PC-3 (cell line): ENCODE data around the gene ITFG2. TPM values are rescaled to one million over a fixed set of nuclear protein-coding genes. Genes with fewer than 3 reads are reported as not detected.

ENCODE experiments used
- ATAC-seq: fragments of 200-7000 bp; cut with Tn5 transposase; 2 replicates; pipeline ENCODE4 v1.9.1; 2020; ENCODE audit warnings: mild to moderate bottlenecking, moderate library complexity
- BruUV-seq: library from RNA; stranded (reverse); fragments of 400-500 nt; replicated peaks from 2 replicates; lab custom pipeline; 2021; lab: Mats Ljungman, UMichigan
- CTCF ChIA-PET: fragments of 300-600 bp; sonication (Branson Sonifier 250); formaldehyde crosslinking; loops from one replicate; lab custom pipeline; 2022; ENCODE audit warnings: antibody characterized with exemption; lab: Charles Lee
- POLR2A ChIA-PET: fragments of 300-600 bp; sonication (Branson Sonifier 250); formaldehyde crosslinking; loops from one replicate; lab custom pipeline; 2022; ENCODE audit warnings: antibody characterized with exemption; ENCODE audit not compliant: unreplicated experiment; lab: Charles Lee
- DNase-seq: peaks from one replicate; pipeline ENCODE4 v3.0.0-alpha.2; 2015
- H2AFZ ChIP-seq: fragments of 300-600 bp; sonication (generic); 2 replicates; pipeline ENCODE4 v1.6.0; 2016; ENCODE audit warnings: antibody characterized with exemption, low read length
- H3F3A ChIP-seq: fragments of 300-600 bp; sonication (generic); one replicate; pipeline ENCODE4 v1.6.0; 2017; ENCODE audit warnings: antibody characterized with exemption, low read length, control low read depth, mild to moderate bottlenecking; ENCODE audit not compliant: unreplicated experiment
- H3K27ac ChIP-seq: fragments of 300-600 bp; sonication (generic); 2 replicates; pipeline ENCODE4 v1.5.1; 2016; ENCODE audit warnings: mild to moderate bottlenecking, low read length
- H3K27me3 ChIP-seq: fragments of 300-600 bp; sonication (generic); 2 replicates; pipeline ENCODE4 v1.6.1; 2016; ENCODE audit warnings: low read length, mixed read lengths
- H3K36me3 ChIP-seq: fragments of 300-600 bp; sonication (generic); 2 replicates; pipeline ENCODE4 v1.6.1; 2016; ENCODE audit warnings: low read depth, mixed run types, low read length, mixed read lengths
- H3K4me1 ChIP-seq: fragments of 300-600 bp; sonication (generic); 2 replicates; pipeline ENCODE4 v1.5.1; 2016; ENCODE audit warnings: low read length; ENCODE audit not compliant: insufficient read depth
- H3K4me2 ChIP-seq: fragments of 300-600 bp; sonication (generic); 2 replicates; pipeline ENCODE4 v1.6.0; 2016; ENCODE audit warnings: low read length
- H3K4me3 ChIP-seq: fragments of 300-600 bp; sonication (generic); 2 replicates; pipeline ENCODE4 v1.5.1; 2016; ENCODE audit warnings: mild to moderate bottlenecking, low read length, mixed read lengths
- H3K79me2 ChIP-seq: fragments of 300-600 bp; sonication (generic); 2 replicates; pipeline ENCODE4 v1.6.1; 2017; ENCODE audit warnings: low read length, mixed read lengths
- H3K9ac ChIP-seq: fragments of 300-600 bp; sonication (generic); 2 replicates; pipeline ENCODE4 v1.6.0; 2016; ENCODE audit warnings: mild to moderate bottlenecking, low read length
- H3K9me2 ChIP-seq: fragments of 300-600 bp; sonication (generic); replicated peaks from 2 replicates; pipeline ENCODE4 v1.6.1; 2016; ENCODE audit warnings: mixed run types, low read length, mixed read lengths
- H3K9me3 ChIP-seq: fragments of 300-600 bp; sonication (generic); 2 replicates; pipeline ENCODE4 v1.6.1; 2016; ENCODE audit warnings: low read length, mixed read lengths
- H4K20me1 ChIP-seq: fragments of 300-600 bp; sonication (generic); 2 replicates; pipeline ENCODE4 v1.6.1; 2016; ENCODE audit warnings: low read length, mixed read lengths
- EZH2 ChIP-seq: fragments of 300-600 bp; sonication (generic); IDR thresholded peaks from one replicate; pipeline ENCODE4 v1.6.1; 2017; ENCODE audit warnings: antibody characterized with exemption, mild to moderate bottlenecking, low read length; ENCODE audit not compliant: unreplicated experiment
- EZH2phosphoT487 ChIP-seq: fragments of 300-600 bp; sonication (generic); IDR thresholded peaks from 2 replicates; pipeline ENCODE4 v1.6.1; 2018; ENCODE audit warnings: mild to moderate bottlenecking, antibody characterized with exemption, low read length, borderline replicate concordance
- intact Hi-C: fragments of 100-400 bp; cut with micrococcal nuclease; formaldehyde crosslinking; loops from 2 replicates; pipeline ENCODE4 v1.9.0; 2023
- total RNA-seq: library from RNA; depleted of rRNA; stranded (reverse); fragments of >200 nt; gene quantifications from 2 replicates; pipeline ENCODE4 v1.2.3, GENCODE V29; 2014
- TF ChIP-seq, protein P1 (sequence below): fragments of 300-600 bp; sonication (generic); conservative IDR thresholded peaks from 2 replicates; pipeline ENCODE4 v1.5.1; 2017; ENCODE audit warnings: antibody characterized with exemption, low read depth, mild to moderate bottlenecking, low read length

ITFG2 gene
- total RNA-seq, 1 experiment from 2014 or later: 12.8 TPM

DNA sequence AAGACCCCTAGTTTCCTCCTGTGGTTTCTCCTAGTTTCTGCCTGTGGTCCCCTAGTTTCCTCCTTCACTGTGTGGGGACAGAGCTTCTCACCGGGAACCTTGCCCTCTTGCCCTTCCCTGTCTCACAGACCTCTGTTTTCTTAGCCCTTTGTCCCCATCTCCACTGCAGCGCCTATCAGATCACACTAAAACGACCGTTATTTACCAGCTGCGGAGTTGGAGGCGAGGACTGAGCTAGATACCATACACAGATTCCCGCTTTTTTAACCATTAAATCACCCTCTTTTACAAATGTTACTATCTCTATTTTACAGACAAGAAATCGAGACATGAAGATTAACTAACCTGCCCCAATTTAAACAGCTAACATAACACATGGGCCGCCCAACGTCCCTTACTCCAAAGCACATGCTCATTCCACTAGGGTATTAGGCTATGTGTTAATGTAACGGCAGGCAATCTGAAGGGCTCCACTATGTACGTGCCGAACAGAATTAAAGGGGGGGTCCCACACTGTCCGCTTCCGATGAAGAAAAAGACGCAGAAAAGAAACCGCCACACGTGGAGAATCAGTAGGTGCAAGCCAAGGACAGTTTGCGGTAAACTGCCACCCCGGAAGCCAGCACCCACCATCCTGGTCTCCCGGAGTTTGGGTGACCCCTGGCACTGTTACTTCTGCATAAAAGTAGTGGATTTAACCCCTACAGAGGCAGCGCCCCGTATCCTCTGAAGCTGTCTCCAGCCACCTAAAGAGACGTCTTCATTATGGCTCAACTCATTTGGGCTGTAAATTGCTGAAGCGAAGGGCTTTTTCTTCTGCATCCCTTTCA lies 19.6 kb upstream of the ITFG2 start:
- no peak overlapping the region for H3K4me2 ChIP-seq
- no peaks in the 10 kb centered on the region for H3K27me3 ChIP-seq
- no peak overlapping the region for H3K9ac ChIP-seq
- H3K9me3 ChIP-seq: no peaks in the 10 kb centered on the region
- no peaks in the 10 kb centered on the region for H3K9me2 ChIP-seq
- peaks cover 21% of the 10 kb centered on the region for H4K20me1 ChIP-seq
- intact Hi-C loops: no loop called here
- DNase-seq (no peak), ATAC-seq (no peak)
- no peak for TF ChIP-seq EZH2
- no peak for TF ChIP-seq EZH2phosphoT487
- TF ChIP-seq, protein P1, sequence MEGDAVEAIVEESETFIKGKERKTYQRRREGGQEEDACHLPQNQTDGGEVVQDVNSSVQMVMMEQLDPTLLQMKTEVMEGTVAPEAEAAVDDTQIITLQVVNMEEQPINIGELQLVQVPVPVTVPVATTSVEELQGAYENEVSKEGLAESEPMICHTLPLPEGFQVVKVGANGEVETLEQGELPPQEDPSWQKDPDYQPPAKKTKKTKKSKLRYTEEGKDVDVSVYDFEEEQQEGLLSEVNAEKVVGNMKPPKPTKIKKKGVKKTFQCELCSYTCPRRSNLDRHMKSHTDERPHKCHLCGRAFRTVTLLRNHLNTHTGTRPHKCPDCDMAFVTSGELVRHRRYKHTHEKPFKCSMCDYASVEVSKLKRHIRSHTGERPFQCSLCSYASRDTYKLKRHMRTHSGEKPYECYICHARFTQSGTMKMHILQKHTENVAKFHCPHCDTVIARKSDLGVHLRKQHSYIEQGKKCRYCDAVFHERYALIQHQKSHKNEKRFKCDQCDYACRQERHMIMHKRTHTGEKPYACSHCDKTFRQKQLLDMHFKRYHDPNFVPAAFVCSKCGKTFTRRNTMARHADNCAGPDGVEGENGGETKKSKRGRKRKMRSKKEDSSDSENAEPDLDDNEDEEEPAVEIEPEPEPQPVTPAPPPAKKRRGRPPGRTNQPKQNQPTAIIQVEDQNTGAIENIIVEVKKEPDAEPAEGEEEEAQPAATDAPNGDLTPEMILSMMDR: no peak
- ChIA-PET CTCF (no interaction called here), POLR2A (no interaction called here)
- BruUV-seq: no TSS peak
- no peaks in the 10 kb centered on the region for H3F3A ChIP-seq
- no peak overlapping the region for H3K4me3 ChIP-seq
- H3K79me2 ChIP-seq: peaks cover 24% of the 10 kb centered on the region
- peaks cover 14% of the 10 kb centered on the region for H3K36me3 ChIP-seq
- no peak overlapping the region for H2AFZ ChIP-seq
- H3K27ac ChIP-seq: no peak overlapping the region
- peaks cover 21% of the 10 kb centered on the region for H3K4me1 ChIP-seq

DNA sequence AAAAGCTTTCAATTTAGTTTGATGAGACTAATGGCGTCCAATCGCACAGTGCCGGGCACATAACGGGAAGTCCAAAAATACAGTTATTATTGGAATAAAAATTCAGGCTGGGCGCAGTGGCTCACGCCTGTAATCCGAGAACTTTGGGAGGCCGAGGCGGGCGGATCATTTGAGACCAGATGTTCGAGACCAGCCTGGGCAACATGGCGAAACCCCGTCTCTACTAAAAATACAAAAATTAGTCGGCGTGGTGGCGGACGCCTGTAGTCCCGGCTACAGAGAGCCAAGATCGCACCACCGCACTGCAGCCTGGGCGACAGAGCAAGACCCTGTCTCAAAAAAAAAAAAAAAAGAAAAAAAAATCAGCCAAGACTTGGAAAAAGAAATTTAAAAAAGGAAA lies 18.9 kb upstream of the ITFG2 start:
- Histone ChIP-seq H3K4me3 (no peak overlapping the region), H4K20me1 (peaks cover 22% of the 10 kb centered on the region), H3K4me1 (peaks cover 21% of the 10 kb centered on the region), H3K27me3 (no peaks in the 10 kb centered on the region), H3K27ac (no peak overlapping the region), H3K79me2 (peaks cover 31% of the 10 kb centered on the region), H3K9me2 (no peaks in the 10 kb centered on the region), H3K36me3 (peaks cover 21% of the 10 kb centered on the region), H3K9ac (no peak overlapping the region), H3K9me3 (no peaks in the 10 kb centered on the region), H3K4me2 (peak overlapping the region; percentile 96; the same call in 1 of the 2 replicates), H3F3A (no peaks in the 10 kb centered on the region), H2AFZ (no peak overlapping the region)
- TF ChIP-seq EZH2phosphoT487: no peak
- TF ChIP-seq, protein P1: no peak
- TF ChIP-seq EZH2: no peak
- TSS peak; percentile 32 for BruUV-seq
- DNase-seq (no peak), ATAC-seq (no peak)
- intact Hi-C loops: no loop called here
- ChIA-PET CTCF (no interaction called here), POLR2A (no interaction called here)

DNA sequence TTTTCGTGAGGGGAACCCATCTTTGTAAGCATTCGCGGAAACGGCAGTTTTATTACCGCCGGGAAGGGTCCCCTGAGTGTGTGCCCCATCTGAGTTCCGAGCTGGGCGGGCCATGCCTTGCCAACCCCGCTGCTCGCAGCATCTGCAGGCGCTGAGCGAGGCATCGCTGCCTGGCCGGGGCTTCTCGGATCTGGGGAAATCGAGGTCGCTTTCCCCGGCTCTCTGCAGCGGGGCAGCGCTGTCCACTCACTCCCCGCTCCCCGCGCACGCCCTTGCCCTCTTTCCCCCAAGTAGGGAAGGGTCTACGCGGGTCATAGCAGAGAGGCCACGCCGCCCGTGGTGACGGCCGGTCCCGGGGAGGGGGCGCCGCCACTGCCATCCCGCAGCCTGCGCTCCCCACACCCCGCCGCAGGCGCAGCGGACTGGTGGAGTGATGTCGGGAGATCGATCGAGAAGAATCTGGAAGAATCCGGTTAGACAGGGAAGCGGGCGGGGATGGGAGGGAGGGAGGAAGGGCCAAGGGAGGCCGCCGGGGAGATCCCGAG lies 18.2 kb upstream of the ITFG2 start:
- TF ChIP-seq, protein P1: no peak
- TF ChIP-seq EZH2phosphoT487 (no peak), EZH2 (no peak)
- ChIA-PET POLR2A (no interaction called here), CTCF (no interaction called here)
- Histone ChIP-seq H3K36me3 (peaks cover 28% of the 10 kb centered on the region), H3K27ac (no peak overlapping the region), H3K9ac (peak overlapping the region; percentile 52; the same call in 1 of the 2 replicates), H3K9me2 (no peaks in the 10 kb centered on the region), H3F3A (no peaks in the 10 kb centered on the region), H2AFZ (peak overlapping the region; percentile 96), H3K4me2 (peak overlapping the region; percentile 96), H4K20me1 (peaks cover 28% of the 10 kb centered on the region), H3K4me1 (peaks cover 21% of the 10 kb centered on the region), H3K79me2 (peaks cover 37% of the 10 kb centered on the region), H3K9me3 (no peaks in the 10 kb centered on the region), H3K4me3 (peak overlapping the region; percentile 77), H3K27me3 (no peaks in the 10 kb centered on the region)
- intact Hi-C loops: no loop called here
- BruUV-seq: no TSS peak
- DNase-seq (no peak), ATAC-seq (peak; percentile 29)
